GM10847 (cell line): Measurements from ENCODE around the gene PRKAR1B.

Experiments
- POLR2A ChIP-seq: IDR thresholded peaks from 2 replicates; pipeline ENCODE4 v1.6.1; 2011; ENCODE audit not compliant: insufficient read length; ENCODE audit errors: extremely low read depth

The PRKAR1B gene

DNA sequence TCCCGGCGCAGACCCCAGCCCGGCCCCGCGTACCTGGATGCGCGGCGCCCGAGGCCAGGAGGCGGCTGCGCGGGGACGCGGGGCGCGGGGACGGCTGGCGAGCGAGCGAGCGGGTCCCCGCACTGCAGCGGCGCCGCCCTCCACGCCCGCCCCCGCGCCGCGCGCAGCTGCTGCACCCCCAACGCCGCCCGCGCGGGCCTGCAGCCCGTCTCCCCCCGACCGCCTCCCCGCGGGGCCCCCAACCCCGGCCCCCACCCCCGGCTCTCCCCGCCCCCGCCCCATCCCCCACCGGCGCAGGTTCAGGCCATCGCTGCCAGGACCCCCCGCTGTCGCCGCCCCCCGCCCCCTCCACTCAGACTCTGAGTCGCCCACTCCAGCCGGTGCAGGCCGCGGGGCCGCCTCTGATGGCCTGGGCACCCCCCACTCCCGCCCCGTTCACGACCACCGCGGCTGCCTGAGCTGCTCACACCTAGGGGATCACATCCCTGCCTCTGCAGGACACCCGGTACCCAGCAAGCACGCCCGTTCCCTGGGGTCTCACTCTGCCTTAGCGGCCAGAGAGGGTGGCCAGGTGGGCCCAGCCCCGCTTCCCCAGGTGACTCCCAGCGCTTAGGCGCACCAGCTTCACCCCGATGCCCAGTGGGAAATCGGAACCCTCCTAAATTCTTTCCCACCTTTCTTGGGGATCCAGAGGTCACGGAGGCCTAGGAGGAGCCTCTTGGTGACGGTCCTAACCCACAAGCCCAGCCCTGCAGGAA is 14.5 kb downstream of the PRKAR1B start:
- TF ChIP-seq POLR2A = no peak

GRCh38 chr7:711922-712380 is 15.1 kb downstream of the PRKAR1B start:
- TF ChIP-seq POLR2A = no peak

DNA sequence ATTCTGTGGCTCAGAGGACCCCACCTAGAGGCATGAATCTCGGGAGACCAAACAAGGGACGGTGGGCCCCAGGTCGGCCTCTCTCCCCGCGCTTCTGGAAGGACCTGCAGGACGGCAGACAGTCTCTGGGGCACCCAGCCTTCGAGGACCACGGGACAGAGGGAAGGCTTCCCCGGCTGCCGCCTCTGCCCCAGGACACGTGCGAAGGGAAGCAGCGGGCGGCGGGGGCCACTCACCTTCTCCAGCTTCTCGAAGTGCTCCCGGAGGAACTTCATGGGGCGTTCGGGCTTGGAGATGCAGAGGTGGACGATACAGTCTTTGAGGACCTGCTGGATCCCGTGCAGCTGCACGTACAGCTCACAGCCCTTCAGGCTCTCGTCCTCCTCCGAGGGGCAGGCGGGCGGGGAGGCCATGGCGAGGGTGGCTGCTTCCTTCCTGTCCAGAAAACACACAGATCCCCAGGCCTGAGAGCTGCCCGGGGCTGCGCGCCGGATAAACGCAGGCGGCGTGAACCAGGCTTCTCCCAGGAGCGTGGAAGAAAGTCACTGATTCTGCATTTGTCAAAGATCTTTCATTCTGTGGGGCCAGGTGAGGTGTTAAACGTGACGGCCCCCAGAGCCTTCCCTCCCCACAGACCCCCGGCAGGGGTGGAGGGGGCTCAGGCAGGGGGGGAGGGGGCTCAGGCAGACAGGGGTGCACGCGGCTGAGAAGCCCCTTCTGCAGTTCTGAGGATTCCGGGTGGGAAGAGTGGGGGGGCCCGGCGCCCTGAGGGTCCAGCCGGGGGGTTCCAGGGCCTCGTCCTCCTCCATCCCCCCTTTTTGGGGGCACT is 15.8 kb downstream of the PRKAR1B start:
- no peak for TF ChIP-seq POLR2A

DNA sequence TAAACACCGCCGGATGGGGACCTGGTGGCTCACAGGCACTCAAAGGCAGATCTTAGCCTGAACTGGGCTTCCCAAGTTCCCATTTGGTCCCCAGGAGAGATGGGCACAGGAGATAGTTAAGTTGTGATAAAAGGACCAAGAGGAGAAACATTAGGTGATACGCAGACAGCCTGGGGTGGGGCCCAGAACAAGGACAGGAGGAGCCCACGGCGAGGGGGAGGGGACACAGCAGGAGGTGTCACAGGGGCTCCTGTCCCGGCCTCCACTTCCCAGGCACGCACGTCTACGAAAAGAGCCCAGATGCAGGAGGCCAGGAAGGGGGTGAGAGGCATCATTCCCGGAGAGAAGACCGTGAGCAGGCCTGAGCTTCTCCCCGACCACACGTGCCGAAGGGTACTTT is 16.9 kb downstream of the PRKAR1B start:
- TF ChIP-seq POLR2A = no peak

GRCh38 chr7:707296-708000 is 19.6 kb downstream of the PRKAR1B start:
- no peak for TF ChIP-seq POLR2A

DNA sequence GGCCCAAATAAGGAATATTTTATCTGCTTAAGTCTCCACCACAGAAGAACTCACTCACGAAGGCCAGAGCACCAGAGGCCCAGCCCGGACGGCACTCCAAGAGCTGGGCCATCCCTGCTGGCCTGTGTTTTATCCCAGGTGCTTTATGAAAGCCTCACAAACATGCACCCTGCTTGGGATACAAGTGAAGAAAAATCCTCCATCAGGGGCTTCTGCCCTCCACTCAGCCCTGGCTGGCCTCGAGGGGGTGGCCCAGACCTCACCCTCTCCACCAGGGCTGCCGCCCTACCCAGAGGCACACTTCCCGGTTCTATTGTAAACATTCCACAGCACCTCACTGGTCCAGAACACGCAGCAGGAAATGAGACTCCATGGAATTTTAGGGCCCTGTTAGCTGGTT is 20.4 kb downstream of the PRKAR1B start:
- no peak for TF ChIP-seq POLR2A

DNA sequence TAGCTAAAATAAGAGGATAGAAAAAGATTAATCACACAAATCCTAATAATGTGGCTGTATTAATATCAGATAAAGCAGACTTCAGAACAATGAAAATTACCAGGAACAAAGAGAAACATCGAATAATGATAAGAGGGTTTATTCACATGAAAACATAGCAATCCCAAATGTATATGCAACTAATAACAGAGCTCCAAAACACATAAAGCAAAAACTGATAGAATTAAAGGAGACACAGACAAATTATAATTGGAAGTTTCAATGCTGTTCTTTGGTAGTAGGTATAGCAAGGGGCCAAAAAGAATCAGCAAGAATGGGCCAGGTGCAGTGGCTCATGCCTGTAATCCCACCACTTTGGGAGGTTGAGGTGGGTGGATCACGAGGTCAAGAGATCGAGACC is 24.0 kb downstream of the PRKAR1B start:
- TF ChIP-seq POLR2A = no peak

- no peak for TF ChIP-seq POLR2A
Observed at GRCh38 chr7:701086-701671, 25.9 kb downstream of the PRKAR1B start.

GRCh38 chr7:699476-700170 is 27.5 kb downstream of the PRKAR1B start:
- TF ChIP-seq POLR2A = no peak

DNA sequence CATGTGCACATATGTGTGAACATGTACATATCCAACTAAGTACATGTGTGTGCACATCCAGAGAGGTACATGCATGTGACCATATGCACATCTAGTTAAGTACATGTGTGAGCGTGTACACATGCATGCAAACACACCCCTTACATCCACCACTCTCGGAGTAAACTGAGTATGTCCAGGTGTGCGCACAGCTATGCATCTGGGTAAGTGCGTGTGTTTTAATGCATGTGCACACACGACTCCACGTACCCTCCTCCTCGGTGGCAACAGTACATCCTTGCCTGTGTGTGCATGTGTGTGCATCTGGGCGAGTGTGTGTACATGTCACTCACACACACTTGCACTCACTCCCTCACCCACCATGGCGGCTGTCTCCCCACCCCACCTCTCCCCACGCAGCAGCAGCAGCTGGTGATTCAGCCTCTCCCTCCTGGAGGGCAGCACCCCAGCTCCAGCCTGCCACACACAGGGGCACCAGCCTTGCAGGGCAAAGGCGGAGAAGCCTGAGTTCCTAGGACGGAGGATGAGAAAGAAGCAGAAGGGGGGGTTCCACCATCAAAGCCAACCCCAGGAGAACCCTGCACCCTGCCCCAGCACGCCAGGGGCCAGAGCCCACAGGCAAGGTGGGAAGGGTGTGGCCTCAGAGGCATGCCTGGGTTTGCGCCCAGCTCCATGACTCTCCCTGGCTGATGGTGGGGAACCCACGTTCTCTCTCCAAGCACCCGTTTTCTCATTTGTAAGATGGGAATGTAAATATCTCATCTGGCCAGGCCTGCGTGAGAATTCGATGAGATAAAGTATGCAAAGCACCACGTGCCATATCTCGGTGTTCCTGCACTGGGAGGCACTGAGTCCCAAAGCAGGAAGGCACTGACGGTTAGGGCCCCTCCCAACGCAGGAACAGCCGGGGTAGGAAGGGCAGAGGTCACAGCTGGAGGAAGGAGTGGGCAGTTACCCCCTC is 28.3 kb downstream of the PRKAR1B start:
- TF ChIP-seq POLR2A = no peak

GRCh38 chr7:696812-697551 is 30.1 kb downstream of the PRKAR1B start:
- no peak for TF ChIP-seq POLR2A

- no peak for TF ChIP-seq POLR2A
Observed at GRCh38 chr7:696426-696811, 30.7 kb downstream of the PRKAR1B start.

GRCh38 chr7:693280-693679 is 33.8 kb downstream of the PRKAR1B start:
- TF ChIP-seq POLR2A = no peak
